ENCODE data around the gene LBP. TPM values are rescaled to one million over a fixed set of nuclear protein-coding genes. Genes with fewer than 3 reads are reported as not detected.

The LBP gene
- total and polyA plus RNA-seq, 2 donors (not counting 3 experiments of a cell fraction or from before 2014, with no cell fraction given), result 0.03 TPM; not detected in 1

DNA sequence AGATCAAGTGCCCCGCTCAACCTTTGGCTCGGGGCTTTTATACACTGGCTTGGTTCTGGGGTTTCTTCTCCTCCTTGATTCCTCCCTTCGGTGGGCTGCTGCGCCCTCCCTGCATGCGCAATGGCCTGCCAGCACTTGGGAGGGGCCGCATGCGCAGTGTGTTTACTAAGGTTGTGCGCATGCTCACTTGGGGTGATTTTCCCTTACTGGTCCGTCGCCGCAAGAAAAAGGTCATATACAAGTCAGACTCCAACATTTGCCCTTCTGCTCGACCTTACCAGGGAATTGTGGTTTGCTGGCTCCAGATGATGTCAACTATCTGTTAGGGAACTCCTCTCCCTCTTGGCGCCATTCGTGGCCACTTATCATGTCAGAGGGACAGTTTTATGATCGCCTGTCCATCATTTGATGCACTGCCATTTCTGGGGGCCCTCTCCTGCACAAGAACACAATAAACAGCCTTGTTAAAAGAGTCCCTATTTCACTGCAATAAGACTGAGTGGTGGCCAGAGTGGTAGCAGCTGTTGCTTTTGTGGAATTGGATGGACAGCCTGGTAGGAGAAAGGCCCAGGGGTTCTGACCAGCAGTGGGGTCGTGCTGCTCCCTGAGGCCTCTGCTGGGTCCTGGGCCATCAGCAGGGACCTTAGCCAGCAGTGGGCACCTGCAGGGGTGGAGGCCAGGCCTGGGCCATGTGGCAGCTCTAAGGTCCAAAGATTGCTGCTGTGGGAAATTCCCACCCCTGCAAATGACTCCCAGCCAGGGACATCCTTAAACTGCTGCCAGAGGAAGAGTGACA lies 2.8 kb upstream of the LBP start:
- CTCF ChIA-PET, result interaction anchor here (0.8 kb wide), 1 partner anchor 65 kb away, joined by 3 read pairs; no protein-coding TSS in a partner anchor
- no peak for FAIRE-seq

More for the DNA sequence above, 2.8 kb upstream of the LBP start:
- H2AFZ ChIP-seq (ENCODE audit: low read depth, low read length), result no peak overlapping the region
- peak; percentile 12 for DNase-seq (ENCODE audit: low read depth, low spot score)
- H3K27ac ChIP-seq (ENCODE audit: insufficient read depth, low read depth, low read length), result no peak overlapping the region
- no peaks in the 10 kb centered on the region for H3K36me3 ChIP-seq (ENCODE audit: control insufficient read depth in 2 of 2, extremely low read depth in 1 of 2, insufficient read depth in 2 of 2, low read length in 2 of 2)
- peaks cover 0 to 3% of the 10 kb centered on the region in 2 experiments for H3K27me3 ChIP-seq (ENCODE audit: control insufficient read depth in 2 of 2, insufficient read depth in 2 of 2, low read length in 2 of 2)
- H3K4me2 ChIP-seq (ENCODE audit: insufficient read depth, low read length), result no peak overlapping the region
- H3K9ac ChIP-seq (replicated peaks; ENCODE audit: extremely low read depth, insufficient read depth, low read length), result no peak overlapping the region
- no peaks in the 10 kb centered on the region for H4K20me1 ChIP-seq (replicated peaks; ENCODE audit: control insufficient read depth, extremely low read depth, insufficient read depth, low read length)
- H3K4me1 ChIP-seq (ENCODE audit: control insufficient read depth, extremely low read depth, insufficient read depth, low read length), result no peaks in the 10 kb centered on the region
- TF ChIP-seq FOS (IDR thresholded peaks at IDR 0.05; ENCODE audit: borderline replicate concordance, insufficient read depth, low read length), result no peak
- TF ChIP-seq, protein P1, sequence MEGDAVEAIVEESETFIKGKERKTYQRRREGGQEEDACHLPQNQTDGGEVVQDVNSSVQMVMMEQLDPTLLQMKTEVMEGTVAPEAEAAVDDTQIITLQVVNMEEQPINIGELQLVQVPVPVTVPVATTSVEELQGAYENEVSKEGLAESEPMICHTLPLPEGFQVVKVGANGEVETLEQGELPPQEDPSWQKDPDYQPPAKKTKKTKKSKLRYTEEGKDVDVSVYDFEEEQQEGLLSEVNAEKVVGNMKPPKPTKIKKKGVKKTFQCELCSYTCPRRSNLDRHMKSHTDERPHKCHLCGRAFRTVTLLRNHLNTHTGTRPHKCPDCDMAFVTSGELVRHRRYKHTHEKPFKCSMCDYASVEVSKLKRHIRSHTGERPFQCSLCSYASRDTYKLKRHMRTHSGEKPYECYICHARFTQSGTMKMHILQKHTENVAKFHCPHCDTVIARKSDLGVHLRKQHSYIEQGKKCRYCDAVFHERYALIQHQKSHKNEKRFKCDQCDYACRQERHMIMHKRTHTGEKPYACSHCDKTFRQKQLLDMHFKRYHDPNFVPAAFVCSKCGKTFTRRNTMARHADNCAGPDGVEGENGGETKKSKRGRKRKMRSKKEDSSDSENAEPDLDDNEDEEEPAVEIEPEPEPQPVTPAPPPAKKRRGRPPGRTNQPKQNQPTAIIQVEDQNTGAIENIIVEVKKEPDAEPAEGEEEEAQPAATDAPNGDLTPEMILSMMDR (IDR thresholded peaks at IDR 0.05; ENCODE audit: extremely low read depth in 1 of 2, insufficient read depth in 1 of 2, low read depth in 1 of 2, low read length in 2 of 2), result no peak
- TF ChIP-seq GATA2 (IDR thresholded peaks at IDR 0.05; ENCODE audit: insufficient read depth, insufficient read length, low read depth, low read length), result no peak
- no peak for TF ChIP-seq MYC (IDR thresholded peaks at IDR 0.05; ENCODE audit: low read depth, low read length)
- TF ChIP-seq POLR2AphosphoS5 (IDR thresholded peaks at IDR 0.05; ENCODE audit: insufficient read depth, low read depth, low read length), result no peak
- TF ChIP-seq, protein P2, sequence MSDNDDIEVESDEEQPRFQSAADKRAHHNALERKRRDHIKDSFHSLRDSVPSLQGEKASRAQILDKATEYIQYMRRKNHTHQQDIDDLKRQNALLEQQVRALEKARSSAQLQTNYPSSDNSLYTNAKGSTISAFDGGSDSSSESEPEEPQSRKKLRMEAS (IDR thresholded peaks at IDR 0.05; ENCODE audit: insufficient read depth, insufficient read length), result no peak
- TF ChIP-seq POLR2A (IDR thresholded peaks at IDR 0.05; ENCODE audit: low read depth, low read length), result no peak
- no peak for TF ChIP-seq EZH2 (IDR thresholded peaks at IDR 0.05; ENCODE audit: borderline replicate concordance, low read depth, low read length, severe bottlenecking)
- no peak for TF ChIP-seq JUN (IDR thresholded peaks at IDR 0.05; ENCODE audit: borderline replicate concordance, insufficient read depth, insufficient read length, low read depth)
- no peaks in the 10 kb centered on the region for H3K9me1 ChIP-seq (replicated peaks; ENCODE audit: control insufficient read depth, extremely low read depth, insufficient read depth, low read length)
- no peaks in the 10 kb centered on the region for H3K9me3 ChIP-seq (replicated peaks; ENCODE audit: control insufficient read depth, insufficient read depth, low read length)
- no TSS peak for BruUV-seq (replicated peaks)
- intact Hi-C loops (cut with micrococcal nuclease) (no loop called here), dilution Hi-C loops (cut with MboI; ENCODE audit: extremely low pct_ligation_motif_present, low sequenced_read_pairs) (no loop called here)
- H3K4me3 ChIP-seq (replicated peaks in 1 of 3; ENCODE audit: insufficient read depth in 1 of 3, low read depth in 1 of 3, low read length in 3 of 3), result no peak overlapping the region
- H3K79me2 ChIP-seq (ENCODE audit: control insufficient read depth, insufficient read depth, low read length), result no peaks in the 10 kb centered on the region
- POLR2A ChIA-PET, result no interaction called here

All from endothelial cell of umbilical vein (primary cell).